Measurements from ENCODE around the gene ZNF138.
A peak's percentile ranks its signal among the peaks of the same experiment; 100 is the strongest.
"Not testable (repeated sequence)": the region's sequence is repeated elsewhere in the genome, so short reads cannot be mapped to it uniquely, and the experiment has no call there.

ZNF138 gene

GRCh38 chr7:64794171-64794844, at the start of gene ZNF138:
ZNF138 (plus strand) TSS chr7:64794428; CDS start chr7:64794569, 141 bp downstream.
- peak; percentile 94 for DNase-seq (ENCODE audit: low spot score)

- no peak for DNase-seq (ENCODE audit: low spot score)
Observed at GRCh38 chr7:64744680-64745079, 49.5 kb upstream of the ZNF138 start.

- no peak for DNase-seq (ENCODE audit: low spot score)
Observed at GRCh38 chr7:64747802-64748201, 46.4 kb upstream of the ZNF138 start.

- DNase-seq (ENCODE audit: low spot score): no peak
Observed at GRCh38 chr7:64753032-64753431, 41.2 kb upstream of the ZNF138 start.

GRCh38 chr7:64755865-64756264, 38.4 kb upstream of the ZNF138 start:
- no peak for DNase-seq (ENCODE audit: low spot score)

- no peak for DNase-seq (ENCODE audit: low spot score)
Observed at GRCh38 chr7:64758151-64758550, 36.1 kb upstream of the ZNF138 start.

GRCh38 chr7:64768824-64769223, 25.4 kb upstream of the ZNF138 start:
- no peak for DNase-seq (ENCODE audit: low spot score)

- no peak for DNase-seq (ENCODE audit: low spot score)
Observed at GRCh38 chr7:64774204-64774842, 19.9 kb upstream of the ZNF138 start.

GRCh38 chr7:64775289-64775688, 18.9 kb upstream of the ZNF138 start:
- DNase-seq (ENCODE audit: low spot score): no peak

- DNase-seq (ENCODE audit: low spot score): not testable (repeated sequence)
Observed at GRCh38 chr7:64784842-64785241, 9.4 kb upstream of the ZNF138 start.

GRCh38 chr7:64787295-64787694, 6.9 kb upstream of the ZNF138 start:
- no peak for DNase-seq (ENCODE audit: low spot score)

- not testable (repeated sequence) for DNase-seq (ENCODE audit: low spot score)
Observed at GRCh38 chr7:64789241-64789640, 5.0 kb upstream of the ZNF138 start.

GRCh38 chr7:64793106-64793755, 997 bp upstream of the ZNF138 start:
- no peak for DNase-seq (ENCODE audit: low spot score)

- no peak for DNase-seq (ENCODE audit: low spot score)
Observed at GRCh38 chr7:64795176-64795575, 948 bp downstream of the ZNF138 start.

- not testable (repeated sequence) for DNase-seq (ENCODE audit: low spot score)
Observed at GRCh38 chr7:64799169-64799568, 4.9 kb downstream of the ZNF138 start.

- DNase-seq (ENCODE audit: low spot score): no peak
Observed at GRCh38 chr7:64802699-64803098, 8.5 kb downstream of the ZNF138 start.

- DNase-seq (ENCODE audit: low spot score): no peak
Observed at GRCh38 chr7:64807731-64808365, 13.6 kb downstream of the ZNF138 start.

GRCh38 chr7:64811767-64812166, 17.5 kb downstream of the ZNF138 start:
- DNase-seq (ENCODE audit: low spot score): no peak

GRCh38 chr7:64830926-64831325, 36.7 kb downstream of the ZNF138 start:
- DNase-seq (ENCODE audit: low spot score): no peak

- DNase-seq (ENCODE audit: low spot score): no peak
Observed at GRCh38 chr7:64832136-64832535, 37.9 kb downstream of the ZNF138 start.

- DNase-seq (ENCODE audit: low spot score): no peak
Observed at GRCh38 chr7:64834989-64835388, 40.8 kb downstream of the ZNF138 start.

- not testable (repeated sequence) for DNase-seq (ENCODE audit: low spot score)
Observed at GRCh38 chr7:64835856-64836255, 41.6 kb downstream of the ZNF138 start.

- not testable (repeated sequence) for DNase-seq (ENCODE audit: low spot score)
Observed at GRCh38 chr7:64838051-64838450, 43.8 kb downstream of the ZNF138 start.

All from CD4-positive, alpha-beta T cell treated with Interleukin-6 at 100 ng/mL for 8 hours (primary cell).